WTC11 (cell line): ENCODE measurements around the gene SFRP2.

Experiments used
- AR ChIP-seq: fragments of 250-450 bp; sonication (Bioruptor Pico); IDR thresholded peaks from 2 replicates; pipeline ENCODE4 v1.9.0; 2021; ENCODE audit warnings: mild to moderate bottlenecking
- GRHL2 ChIP-seq: fragments of 250-450 bp; sonication (Bioruptor Pico); IDR thresholded peaks from 2 replicates; pipeline ENCODE4 v1.8.0; 2022; ENCODE audit warnings: mild to moderate bottlenecking, moderate library complexity; ENCODE audit not compliant: insufficient replicate concordance, severe bottlenecking
- JUN ChIP-seq: sonication (generic); formaldehyde crosslinking; IDR thresholded peaks from 2 replicates; pipeline ENCODE4 v1.8.0; 2023; ENCODE audit warnings: mild to moderate bottlenecking, missing genetic modification reagents
- TEAD1 ChIP-seq: sonication (generic); formaldehyde crosslinking; IDR thresholded peaks from 2 replicates; pipeline ENCODE4 v1.8.0; 2022; ENCODE audit warnings: mild to moderate bottlenecking, missing genetic modification reagents
- ZNF263 ChIP-seq: sonication (generic); formaldehyde crosslinking; IDR thresholded peaks from 2 replicates; pipeline ENCODE4 v1.8.1; 2022; ENCODE audit warnings: low read depth, mild to moderate bottlenecking, moderate library complexity, missing genetic modification reagents
- TF ChIP-seq, protein P1 (sequence below): sonication (generic); formaldehyde crosslinking; IDR thresholded peaks from 2 replicates; pipeline ENCODE4 v1.8.1; 2023; ENCODE audit warnings: mild to moderate bottlenecking, missing genetic modification reagents, borderline replicate concordance
- TF ChIP-seq, protein P2 (sequence below): fragments of 200-600 bp; IDR thresholded peaks from 2 replicates; pipeline ENCODE4 v1.8.0; 2022; ENCODE audit warnings: antibody characterized with exemption
- TF ChIP-seq, protein P3 (sequence below): sonication (generic); formaldehyde crosslinking; IDR thresholded peaks from 2 replicates; pipeline ENCODE4 v1.8.0; 2022; ENCODE audit warnings: mild to moderate bottlenecking, missing genetic modification reagents

GRCh38 chr4:153764601-153765368, 24.1 kb downstream of the SFRP2 start:
- TF ChIP-seq, protein P1, sequence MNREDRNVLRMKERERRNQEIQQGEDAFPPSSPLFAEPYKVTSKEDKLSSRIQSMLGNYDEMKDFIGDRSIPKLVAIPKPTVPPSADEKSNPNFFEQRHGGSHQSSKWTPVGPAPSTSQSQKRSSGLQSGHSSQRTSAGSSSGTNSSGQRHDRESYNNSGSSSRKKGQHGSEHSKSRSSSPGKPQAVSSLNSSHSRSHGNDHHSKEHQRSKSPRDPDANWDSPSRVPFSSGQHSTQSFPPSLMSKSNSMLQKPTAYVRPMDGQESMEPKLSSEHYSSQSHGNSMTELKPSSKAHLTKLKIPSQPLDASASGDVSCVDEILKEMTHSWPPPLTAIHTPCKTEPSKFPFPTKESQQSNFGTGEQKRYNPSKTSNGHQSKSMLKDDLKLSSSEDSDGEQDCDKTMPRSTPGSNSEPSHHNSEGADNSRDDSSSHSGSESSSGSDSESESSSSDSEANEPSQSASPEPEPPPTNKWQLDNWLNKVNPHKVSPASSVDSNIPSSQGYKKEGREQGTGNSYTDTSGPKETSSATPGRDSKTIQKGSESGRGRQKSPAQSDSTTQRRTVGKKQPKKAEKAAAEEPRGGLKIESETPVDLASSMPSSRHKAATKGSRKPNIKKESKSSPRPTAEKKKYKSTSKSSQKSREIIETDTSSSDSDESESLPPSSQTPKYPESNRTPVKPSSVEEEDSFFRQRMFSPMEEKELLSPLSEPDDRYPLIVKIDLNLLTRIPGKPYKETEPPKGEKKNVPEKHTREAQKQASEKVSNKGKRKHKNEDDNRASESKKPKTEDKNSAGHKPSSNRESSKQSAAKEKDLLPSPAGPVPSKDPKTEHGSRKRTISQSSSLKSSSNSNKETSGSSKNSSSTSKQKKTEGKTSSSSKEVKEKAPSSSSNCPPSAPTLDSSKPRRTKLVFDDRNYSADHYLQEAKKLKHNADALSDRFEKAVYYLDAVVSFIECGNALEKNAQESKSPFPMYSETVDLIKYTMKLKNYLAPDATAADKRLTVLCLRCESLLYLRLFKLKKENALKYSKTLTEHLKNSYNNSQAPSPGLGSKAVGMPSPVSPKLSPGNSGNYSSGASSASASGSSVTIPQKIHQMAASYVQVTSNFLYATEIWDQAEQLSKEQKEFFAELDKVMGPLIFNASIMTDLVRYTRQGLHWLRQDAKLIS = no peak
- TF ChIP-seq, protein P2, sequence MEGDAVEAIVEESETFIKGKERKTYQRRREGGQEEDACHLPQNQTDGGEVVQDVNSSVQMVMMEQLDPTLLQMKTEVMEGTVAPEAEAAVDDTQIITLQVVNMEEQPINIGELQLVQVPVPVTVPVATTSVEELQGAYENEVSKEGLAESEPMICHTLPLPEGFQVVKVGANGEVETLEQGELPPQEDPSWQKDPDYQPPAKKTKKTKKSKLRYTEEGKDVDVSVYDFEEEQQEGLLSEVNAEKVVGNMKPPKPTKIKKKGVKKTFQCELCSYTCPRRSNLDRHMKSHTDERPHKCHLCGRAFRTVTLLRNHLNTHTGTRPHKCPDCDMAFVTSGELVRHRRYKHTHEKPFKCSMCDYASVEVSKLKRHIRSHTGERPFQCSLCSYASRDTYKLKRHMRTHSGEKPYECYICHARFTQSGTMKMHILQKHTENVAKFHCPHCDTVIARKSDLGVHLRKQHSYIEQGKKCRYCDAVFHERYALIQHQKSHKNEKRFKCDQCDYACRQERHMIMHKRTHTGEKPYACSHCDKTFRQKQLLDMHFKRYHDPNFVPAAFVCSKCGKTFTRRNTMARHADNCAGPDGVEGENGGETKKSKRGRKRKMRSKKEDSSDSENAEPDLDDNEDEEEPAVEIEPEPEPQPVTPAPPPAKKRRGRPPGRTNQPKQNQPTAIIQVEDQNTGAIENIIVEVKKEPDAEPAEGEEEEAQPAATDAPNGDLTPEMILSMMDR = no peak
- TF ChIP-seq GRHL2 (CRISPR knock-in tag) (no peak), AR (CRISPR knock-in tag) (no peak), TEAD1 (CRISPR knock-in tag) (no peak), ZNF263 (CRISPR knock-in tag) (no peak), JUN (CRISPR knock-in tag) (no peak)
- TF ChIP-seq, protein P3, sequence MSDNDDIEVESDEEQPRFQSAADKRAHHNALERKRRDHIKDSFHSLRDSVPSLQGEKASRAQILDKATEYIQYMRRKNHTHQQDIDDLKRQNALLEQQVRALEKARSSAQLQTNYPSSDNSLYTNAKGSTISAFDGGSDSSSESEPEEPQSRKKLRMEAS (CRISPR knock-in tag) = no peak
